ENCODE data around the gene ADAMTS18.

The ADAMTS18 gene

DNA sequence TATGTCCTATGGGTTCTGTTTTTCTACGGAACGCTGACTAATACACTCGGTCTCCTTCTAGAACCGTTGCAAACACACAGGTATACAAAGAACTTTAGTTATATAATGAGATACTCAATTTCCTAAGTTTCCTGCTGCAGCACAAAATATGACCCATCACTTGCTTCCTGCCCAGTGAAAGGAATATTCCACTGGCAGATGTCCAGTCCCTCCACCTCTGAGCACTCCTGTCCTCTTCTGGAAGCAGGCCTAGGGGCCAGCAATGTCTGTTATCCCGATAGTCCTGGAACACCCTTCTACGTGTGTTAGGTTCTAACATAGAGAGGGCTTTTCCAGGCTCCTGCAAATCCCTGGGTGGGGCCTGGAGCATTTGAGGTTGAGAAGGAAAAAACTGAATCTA lies 32.7 kb downstream of the ADAMTS18 start:
- TF ChIP-seq CTCF (IDR thresholded peaks at IDR 0.05; ENCODE audit: control insufficient read depth, insufficient read depth, low read depth, low read length, missing control alignments), result no peak
- DNase-seq (ENCODE audit: low read depth), result no peak
- H3K4me3 ChIP-seq (ENCODE audit: control insufficient read depth, low read depth, low read length), result no peak overlapping the region

GRCh38 chr16:77399546-77399945 lies 35.3 kb downstream of the ADAMTS18 start:
- H3K4me3 ChIP-seq (ENCODE audit: control insufficient read depth, low read depth, low read length), result no peak overlapping the region
- no peak for DNase-seq (ENCODE audit: low read depth)
- no peak for TF ChIP-seq CTCF (IDR thresholded peaks at IDR 0.05; ENCODE audit: control insufficient read depth, insufficient read depth, low read depth, low read length, missing control alignments)

DNA sequence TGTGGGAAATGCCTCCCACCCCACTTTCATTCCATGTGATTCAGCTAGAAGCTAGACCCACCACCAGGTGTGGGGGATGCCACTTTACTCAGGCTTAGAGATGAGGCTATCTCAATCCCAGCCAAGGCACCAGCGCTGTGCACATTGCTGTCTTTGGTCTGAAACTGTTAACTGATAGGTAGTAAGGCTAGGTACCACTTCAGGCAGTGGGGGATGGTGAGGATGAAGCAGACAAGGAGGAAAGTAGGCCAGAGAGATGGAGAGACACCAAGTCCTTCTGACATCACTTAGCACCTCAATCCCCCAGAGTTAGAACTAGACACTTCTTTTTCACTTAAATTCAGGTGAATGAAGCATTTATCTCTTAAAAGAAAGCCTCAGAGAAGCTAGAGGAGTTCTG lies 35.8 kb downstream of the ADAMTS18 start:
- TF ChIP-seq CTCF (IDR thresholded peaks at IDR 0.05; ENCODE audit: control insufficient read depth, insufficient read depth, low read depth, low read length, missing control alignments), result no peak
- DNase-seq (ENCODE audit: low read depth), result no peak
- H3K4me3 ChIP-seq (ENCODE audit: control insufficient read depth, low read depth, low read length), result no peak overlapping the region

GRCh38 chr16:77398495-77398894 lies 36.3 kb downstream of the ADAMTS18 start:
- H3K4me3 ChIP-seq (ENCODE audit: control insufficient read depth, low read depth, low read length), result no peak overlapping the region
- no peak for DNase-seq (ENCODE audit: low read depth)
- no peak for TF ChIP-seq CTCF (IDR thresholded peaks at IDR 0.05; ENCODE audit: control insufficient read depth, insufficient read depth, low read depth, low read length, missing control alignments)

- TF ChIP-seq CTCF (IDR thresholded peaks at IDR 0.05; ENCODE audit: control insufficient read depth, insufficient read depth, low read depth, low read length, missing control alignments), result no peak
- no peak for DNase-seq (ENCODE audit: low read depth)
- H3K4me3 ChIP-seq (ENCODE audit: control insufficient read depth, low read depth, low read length), result no peak overlapping the region
Observed at GRCh38 chr16:77396461-77396860, 38.4 kb downstream of the ADAMTS18 start.

GRCh38 chr16:77394699-77395098 lies 40.1 kb downstream of the ADAMTS18 start:
- H3K4me3 ChIP-seq (ENCODE audit: control insufficient read depth, low read depth, low read length), result no peak overlapping the region
- no peak for DNase-seq (ENCODE audit: low read depth)
- TF ChIP-seq CTCF (IDR thresholded peaks at IDR 0.05; ENCODE audit: control insufficient read depth, insufficient read depth, low read depth, low read length, missing control alignments), result no peak

GRCh38 chr16:77393955-77394354 lies 40.9 kb downstream of the ADAMTS18 start:
- H3K4me3 ChIP-seq (ENCODE audit: control insufficient read depth, low read depth, low read length), result no peak overlapping the region
- no peak for TF ChIP-seq CTCF (IDR thresholded peaks at IDR 0.05; ENCODE audit: control insufficient read depth, insufficient read depth, low read depth, low read length, missing control alignments)
- no peak for DNase-seq (ENCODE audit: low read depth)

All from AG09309 (cell line).